Uterus (tissue), 4 donors: Measurements from ENCODE around the gene MAP1S. TPM values are rescaled to one million over a fixed set of nuclear protein-coding genes. Genes with fewer than 3 reads are reported as not detected.

Source experiments
- DNase-seq, 2 donors: peaks; one replicate each; pipeline ENCODE4 v3.0.0-alpha.2; 2019 to 2020
- H3K27ac ChIP-seq, 2 donors: fragments of 200-600 bp; sonication (generic); 1 replicate in 1 of 2; 2 replicates in 1 of 2; pipeline ENCODE4 v1.5.1; 2016 to 2018
- H3K27me3 ChIP-seq, 2 donors: fragments of 200-600 bp; sonication (generic); one replicate each; pipeline ENCODE4 v1.5.1; 2018 to 2019; ENCODE audit warnings: control low read depth in 1 of 2
- H3K36me3 ChIP-seq, 2 donors: fragments of 200-600 bp; sonication (generic); one replicate each; pipeline ENCODE4 v1.5.1; 2019; ENCODE audit warnings: control low read depth in 1 of 2
- H3K4me1 ChIP-seq, 2 donors: fragments of 200-600 bp; sonication (generic); one replicate each; pipeline ENCODE4 v1.5.1; 2018 to 2019; ENCODE audit warnings: control low read depth in 1 of 2
- H3K4me3 ChIP-seq, 2 donors: fragments of 200-600 bp; sonication (generic); 1 replicate in 1 of 2; 2 replicates in 1 of 2; pipeline ENCODE4 v1.5.1; 2018 to 2019; ENCODE audit warnings: mild to moderate bottlenecking in 1 of 2
- H3K9me3 ChIP-seq, 2 donors: fragments of 200-600 bp; sonication (generic); one replicate each; pipeline ENCODE4 v1.5.1; 2019; ENCODE audit warnings: control low read depth in 1 of 2
- CTCF ChIP-seq, 4 experiments: fragments of 200-600 bp in 2 of 4; fragments of 450-650 bp in 2 of 4; sonication (generic) in 2 of 4; IDR thresholded peaks; one replicate each; pipeline ENCODE4 v1.5.1; 2016 to 2019; ENCODE audit warnings: antibody characterized with exemption in 4 of 4, mild to moderate bottlenecking in 2 of 4, moderate library complexity in 1 of 4
- POLR2A ChIP-seq, 2 donors: fragments of 450-650 bp; IDR thresholded peaks; one replicate each; pipeline ENCODE4 v1.6.1; 2016; ENCODE audit warnings: antibody characterized with exemption in 2 of 2, mild to moderate bottlenecking in 1 of 2, moderate library complexity in 1 of 2
- intact Hi-C: fragments of 100-400 bp; cut with DNase I; formaldehyde crosslinking; loops from one replicate; pipeline ENCODE4 v1.15.1; 2023; ENCODE audit warnings: low total_unique reads
- total RNA-seq, 4 donors: library from RNA; depleted of rRNA in 3 of 4; stranded (reverse); fragments of >200 nt in 3 of 4; gene quantifications; one replicate each; pipeline versions ENCODE4 v1.1.0 to v1.2.4, GENCODE V29; 2014 to 2023
- donor health status: DM: yes; HTN: yes; CAD: no.

Gene MAP1S
- total RNA-seq, 4 donors from 2014 or later, result 6.2 to 78.7 (median 50.3) TPM

- no peak for DNase-seq
- no peak for TF ChIP-seq POLR2A (IDR thresholded peaks at IDR 0.05)
- no peak for TF ChIP-seq CTCF (IDR thresholded peaks at IDR 0.05)
- Histone ChIP-seq H3K27ac (no peak overlapping the region), H3K27me3 (no peaks in the 10 kb centered on the region), H3K4me3 (no peak overlapping the region), H3K36me3 (no peaks in the 10 kb centered on the region), H3K4me1 (no peaks in the 10 kb centered on the region), H3K9me3 (no peaks in the 10 kb centered on the region)
- intact Hi-C loops, result no loop called here
Measured at GRCh38 chr19:17764348-17764747, 45.1 kb downstream of the MAP1S start.

DNA sequence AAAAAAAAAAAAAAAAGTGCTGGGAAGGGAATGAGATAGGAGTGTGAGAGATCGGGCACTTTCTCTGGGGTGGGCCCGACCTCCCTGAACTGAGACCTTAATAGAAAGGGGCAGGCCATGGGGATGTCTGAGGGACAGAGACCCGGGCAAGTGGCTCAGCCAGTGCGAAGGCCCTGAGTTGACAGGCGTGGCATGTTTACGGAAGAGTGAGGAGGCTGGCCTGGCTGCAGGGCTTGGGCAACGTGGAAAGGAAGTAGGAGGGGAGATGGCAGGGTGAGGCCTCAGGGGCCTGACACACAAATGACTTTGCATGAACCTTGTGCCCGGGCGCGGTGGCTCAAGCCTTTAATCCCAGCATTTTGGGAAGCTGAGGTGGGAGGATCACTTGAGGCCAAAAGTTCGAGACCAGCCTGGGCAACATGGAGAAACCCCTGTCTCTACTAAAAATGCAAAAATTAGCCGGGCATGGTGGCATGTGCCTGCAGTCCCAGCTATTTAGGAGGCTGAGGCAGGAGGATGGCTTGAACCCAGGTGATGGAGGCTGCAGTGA is 45.9 kb downstream of the MAP1S start:
- Histone ChIP-seq H3K4me1 (no peaks in the 10 kb centered on the region), H3K27ac (no peak overlapping the region), H3K9me3 (no peaks in the 10 kb centered on the region), H3K36me3 (no peaks in the 10 kb centered on the region), H3K27me3 (no peaks in the 10 kb centered on the region), H3K4me3 (no peak overlapping the region)
- DNase-seq, result no peak
- intact Hi-C loops, result no loop called here
- TF ChIP-seq CTCF (IDR thresholded peaks at IDR 0.05) (no peak), POLR2A (IDR thresholded peaks at IDR 0.05) (no peak)

DNA sequence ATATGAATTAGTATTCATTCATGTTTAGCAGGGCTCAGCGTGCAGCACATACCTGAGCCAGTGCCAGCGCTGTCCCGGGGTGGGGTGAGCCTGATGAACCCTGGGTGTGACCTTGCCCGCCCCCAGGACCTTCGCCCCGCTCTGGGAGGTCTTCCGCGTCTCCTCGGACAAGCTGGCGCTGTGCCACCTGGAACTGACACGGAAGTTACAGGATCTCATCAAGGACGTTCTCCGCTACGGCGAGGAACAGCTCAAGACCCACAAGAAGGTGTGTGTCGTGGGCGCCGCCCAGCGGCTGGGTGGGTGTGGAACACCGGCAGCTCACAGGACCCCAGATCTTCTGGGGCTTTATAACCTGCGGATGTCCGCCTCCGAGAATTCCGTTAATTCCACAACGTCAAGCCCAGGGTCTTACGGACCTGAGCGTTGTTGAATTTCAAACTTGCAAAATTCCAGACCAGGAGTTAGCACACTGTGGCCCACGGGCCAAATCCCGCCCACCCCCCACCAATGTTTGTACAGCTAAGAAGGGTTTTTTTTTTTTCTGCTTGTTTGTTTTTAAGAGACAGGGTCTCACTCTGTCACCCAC is 47.4 kb downstream of the MAP1S start:
- TF ChIP-seq CTCF (IDR thresholded peaks at IDR 0.05), result peak; percentile 41 to 73 (median 62)
- TF ChIP-seq POLR2A (IDR thresholded peaks at IDR 0.05), result no peak
- no peaks in the 10 kb centered on the region for H3K9me3 ChIP-seq
- no peaks in the 10 kb centered on the region for H3K27me3 ChIP-seq
- peak; percentile 43 to 44 for DNase-seq
- no peak overlapping the region for H3K27ac ChIP-seq
- intact Hi-C loops, result no loop called here
- no peaks in the 10 kb centered on the region for H3K4me1 ChIP-seq
- H3K4me3 ChIP-seq, result no peak overlapping the region
- no peaks in the 10 kb centered on the region for H3K36me3 ChIP-seq

DNA sequence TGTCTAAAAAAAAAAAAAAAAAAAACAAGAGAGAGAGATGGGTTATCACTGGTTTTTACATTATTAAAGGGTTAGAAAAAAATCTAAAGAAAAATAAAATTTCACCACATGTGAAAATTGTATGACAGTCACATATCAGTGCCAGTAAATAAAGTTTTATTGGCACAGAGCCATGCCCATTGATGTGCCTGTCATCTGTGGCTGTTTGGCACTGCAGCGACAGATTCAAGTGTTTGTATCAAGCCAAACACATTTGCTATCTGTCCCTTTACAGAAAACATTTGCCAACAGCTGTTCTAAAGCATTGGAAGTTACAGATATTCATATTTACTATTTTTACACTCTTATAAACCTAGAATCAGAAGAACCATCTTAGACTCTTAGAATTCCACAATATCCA is 48.3 kb downstream of the MAP1S start:
- Histone ChIP-seq H3K27ac (no peak overlapping the region), H3K4me1 (no peaks in the 10 kb centered on the region), H3K9me3 (no peaks in the 10 kb centered on the region), H3K4me3 (no peak overlapping the region), H3K36me3 (no peaks in the 10 kb centered on the region), H3K27me3 (no peaks in the 10 kb centered on the region)
- DNase-seq, result no peak
- intact Hi-C loops, result no loop called here
- TF ChIP-seq POLR2A (IDR thresholded peaks at IDR 0.05) (no peak), CTCF (IDR thresholded peaks at IDR 0.05) (no peak)

GRCh38 chr19:17770613-17771012 is 51.3 kb downstream of the MAP1S start:
- Histone ChIP-seq H3K4me3 (no peak overlapping the region), H3K4me1 (no peaks in the 10 kb centered on the region), H3K27ac (no peak overlapping the region), H3K9me3 (no peaks in the 10 kb centered on the region), H3K36me3 (no peaks in the 10 kb centered on the region), H3K27me3 (no peaks in the 10 kb centered on the region)
- no peak for DNase-seq
- intact Hi-C loops, result no loop called here
- TF ChIP-seq CTCF (IDR thresholded peaks at IDR 0.05) (no peak), POLR2A (IDR thresholded peaks at IDR 0.05) (no peak)
